Keratinocyte (primary cell): ENCODE results near the gene TMPRSS4. TPM values are rescaled to one million over a fixed set of nuclear protein-coding genes. Genes with fewer than 3 reads are reported as not detected.

Experiments used
- DNase-seq: peaks from one replicate; pipeline ENCODE4 v3.0.0-alpha.2; 2011; ENCODE audit warnings: low read depth, missing footprints, low spot score
- FAIRE-seq: peaks from 2 replicates; lab custom pipeline; 2011; peaks lifted over from hg19 to GRCh38; lab: Jason Lieb, UNC
- H2AFZ ChIP-seq: 2 replicates; pipeline ENCODE4 v1.6.0; 2012; ENCODE audit warnings: low read length, control low read depth, inconsistent platforms; ENCODE audit not compliant: control insufficient read depth
- H3K27ac ChIP-seq: 2 replicates; pipeline ENCODE4 v1.5.1; 2011; ENCODE audit warnings: low read length; ENCODE audit not compliant: control insufficient read depth, insufficient read depth
- H3K27me3 ChIP-seq: 3 replicates; pipeline ENCODE4 v1.6.0; 2011; ENCODE audit warnings: low read length; ENCODE audit not compliant: control insufficient read depth, insufficient read depth; ENCODE audit errors: extremely low read depth
- H3K36me3 ChIP-seq, 2 experiments: 2 replicates in 1 of 2; 3 replicates in 1 of 2; pipeline ENCODE4 v1.5.1; 2011; ENCODE audit warnings: low read length in 2 of 2, mild to moderate bottlenecking in 1 of 2; ENCODE audit not compliant: control insufficient read depth in 2 of 2, insufficient read depth in 2 of 2; ENCODE audit errors: extremely low read depth in 1 of 2
- H3K4me1 ChIP-seq: 3 replicates; pipeline ENCODE4 v1.5.1; 2011; ENCODE audit warnings: low read length; ENCODE audit not compliant: control insufficient read depth, insufficient read depth; ENCODE audit errors: extremely low read depth
- H3K4me2 ChIP-seq: 3 replicates; pipeline ENCODE4 v1.6.0; 2011; ENCODE audit warnings: low read depth, low read length; ENCODE audit not compliant: control insufficient read depth, insufficient read depth; ENCODE audit errors: extremely low read depth
- H3K4me3 ChIP-seq, 3 experiments: fragments of 200-600 bp in 1 of 3; sonication (generic) in 1 of 3; 2 replicates in 2 of 3; 3 replicates in 1 of 3; pipeline ENCODE4 v1.5.1; 2011 to 2016; ENCODE audit warnings: low read length in 3 of 3, mild to moderate bottlenecking in 3 of 3, control low read depth in 2 of 3, inconsistent platforms in 1 of 3, low read depth in 1 of 3, mixed read lengths in 1 of 3, mixed run types in 1 of 3, moderate library complexity in 1 of 3; ENCODE audit not compliant: control insufficient read depth in 2 of 3, insufficient read depth in 2 of 3; ENCODE audit errors: extremely low read depth in 1 of 3
- H3K79me2 ChIP-seq: 2 replicates; pipeline ENCODE4 v1.6.0; 2012; ENCODE audit warnings: low read length; ENCODE audit not compliant: control insufficient read depth, insufficient read depth
- H3K9ac ChIP-seq: 3 replicates; pipeline ENCODE4 v1.6.0; 2011; ENCODE audit warnings: low read length; ENCODE audit not compliant: control insufficient read depth, insufficient read depth; ENCODE audit errors: extremely low read depth
- H3K9me1 ChIP-seq: 3 replicates; pipeline ENCODE4 v1.6.0; 2011; ENCODE audit warnings: low read length; ENCODE audit not compliant: control insufficient read depth, insufficient read depth; ENCODE audit errors: extremely low read depth
- H3K9me3 ChIP-seq: 2 replicates; pipeline ENCODE4 v1.5.1; 2012; ENCODE audit warnings: low read depth, low read length; ENCODE audit not compliant: control insufficient read depth
- H4K20me1 ChIP-seq: 3 replicates; pipeline ENCODE4 v1.6.0; 2011; ENCODE audit warnings: low read length; ENCODE audit not compliant: control insufficient read depth, insufficient read depth; ENCODE audit errors: extremely low read depth
- EZH2 ChIP-seq: IDR thresholded peaks from one replicate; pipeline ENCODE4 v1.6.1; 2012; ENCODE audit warnings: inconsistent platforms, mild to moderate bottlenecking, low read length, moderate library complexity
- dilution Hi-C: fragments of 300-500 bp; cut with MboI; formaldehyde crosslinking; loops from one replicate; pipeline ENCODE4 v1.7.0; 2020; ENCODE audit warnings: low sequenced_read_pairs; ENCODE audit not compliant: extremely low pct_ligation_motif_present
- polyA plus RNA-seq, 5 experiments: library from polyadenylated mRNA; depleted of rRNA in 3 of 5; stranded (reverse) in 3 of 5; stranded (forward) in 1 of 5; unstranded in 1 of 5; fragments of >200 nt; gene quantifications; 1 replicate in 1 of 5; 2 replicates in 3 of 5; 3 replicates in 1 of 5; pipeline versions ENCODE4 v1.2.1 to v1.2.3, GENCODE V29; 2011 to 2012; ENCODE audit warnings: missing spikeins in 2 of 5, low read depth in 1 of 5, low replicate concordance in 1 of 5
- TF ChIP-seq, protein P1 (sequence below), 3 experiments: IDR thresholded peaks in 1 of 3; conservative IDR thresholded peaks in 1 of 3; optimal IDR thresholded peaks in 1 of 3; 2 replicates in 2 of 3; 3 replicates in 1 of 3; pipeline versions ENCODE3 to v1.5.1; 2011; ENCODE audit warnings: low read length in 3 of 3, mild to moderate bottlenecking in 3 of 3, moderate library complexity in 2 of 3, control low read depth in 1 of 3, inconsistent platforms in 1 of 3; ENCODE audit not compliant: insufficient read depth in 2 of 3; ENCODE audit errors: extremely low read depth in 1 of 3

TMPRSS4 gene
- polyA plus RNA-seq, 1 donor (not counting 4 experiments of a cell fraction or from before 2014, with no cell fraction given), result 1.2 TPM

DNA sequence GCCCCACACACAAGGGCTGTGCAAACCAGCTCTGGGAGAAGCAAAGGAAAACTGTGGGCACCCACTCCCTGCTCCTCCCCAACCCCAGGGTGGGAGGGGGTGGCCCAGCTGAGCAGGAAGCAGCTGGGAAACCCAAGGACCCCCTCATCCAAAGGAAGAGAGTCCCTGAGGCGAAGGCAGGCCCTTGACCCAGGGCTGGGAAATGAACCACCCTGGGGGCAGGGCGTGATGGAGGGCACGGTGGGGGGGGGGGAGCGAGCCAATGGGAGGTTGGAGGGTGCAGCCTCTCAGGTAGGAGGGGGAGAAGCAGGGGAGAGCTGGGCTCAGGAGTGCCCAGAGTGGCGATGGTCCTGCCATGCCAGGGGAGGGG lies 58.9 kb downstream of the TMPRSS4 start:
- H2AFZ ChIP-seq, result no peak overlapping the region
- no peaks in the 10 kb centered on the region for H3K9me1 ChIP-seq
- no peak for FAIRE-seq

DNA sequence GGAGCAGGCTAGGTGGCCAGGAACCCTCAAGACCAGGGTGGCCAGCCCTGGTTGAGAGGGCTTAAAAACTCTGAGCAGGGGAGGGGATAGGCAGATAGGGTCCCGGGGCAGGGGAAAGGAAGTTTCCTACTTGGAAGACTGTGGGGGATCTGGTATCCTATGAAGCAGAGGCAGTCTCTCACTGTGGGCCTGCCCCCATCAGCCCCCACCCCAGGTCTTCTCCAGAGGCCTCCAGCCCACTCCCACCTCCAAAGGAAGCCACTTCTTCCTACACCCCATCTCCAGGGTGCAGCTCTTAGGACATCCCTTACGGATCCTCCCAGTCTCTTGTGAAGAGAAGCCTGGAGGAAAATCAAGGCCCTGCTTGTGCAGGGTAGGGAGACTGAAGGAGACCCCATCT lies 59.5 kb downstream of the TMPRSS4 start:
- Histone ChIP-seq H4K20me1 (no peaks in the 10 kb centered on the region), H3K4me1 (peaks cover 13% of the 10 kb centered on the region), H3K4me2 (no peak overlapping the region), H3K9ac (no peak overlapping the region), H3K27me3 (peaks cover 4% of the 10 kb centered on the region), H3K4me3 (no peak overlapping the region), H3K36me3 (no peaks in the 10 kb centered on the region), H3K27ac (no peak overlapping the region), H3K79me2 (no peaks in the 10 kb centered on the region), H3K9me3 (no peaks in the 10 kb centered on the region), H2AFZ (no peak overlapping the region), H3K9me1 (no peaks in the 10 kb centered on the region)
- no peak for FAIRE-seq
- no peak for DNase-seq
- TF ChIP-seq, protein P1, sequence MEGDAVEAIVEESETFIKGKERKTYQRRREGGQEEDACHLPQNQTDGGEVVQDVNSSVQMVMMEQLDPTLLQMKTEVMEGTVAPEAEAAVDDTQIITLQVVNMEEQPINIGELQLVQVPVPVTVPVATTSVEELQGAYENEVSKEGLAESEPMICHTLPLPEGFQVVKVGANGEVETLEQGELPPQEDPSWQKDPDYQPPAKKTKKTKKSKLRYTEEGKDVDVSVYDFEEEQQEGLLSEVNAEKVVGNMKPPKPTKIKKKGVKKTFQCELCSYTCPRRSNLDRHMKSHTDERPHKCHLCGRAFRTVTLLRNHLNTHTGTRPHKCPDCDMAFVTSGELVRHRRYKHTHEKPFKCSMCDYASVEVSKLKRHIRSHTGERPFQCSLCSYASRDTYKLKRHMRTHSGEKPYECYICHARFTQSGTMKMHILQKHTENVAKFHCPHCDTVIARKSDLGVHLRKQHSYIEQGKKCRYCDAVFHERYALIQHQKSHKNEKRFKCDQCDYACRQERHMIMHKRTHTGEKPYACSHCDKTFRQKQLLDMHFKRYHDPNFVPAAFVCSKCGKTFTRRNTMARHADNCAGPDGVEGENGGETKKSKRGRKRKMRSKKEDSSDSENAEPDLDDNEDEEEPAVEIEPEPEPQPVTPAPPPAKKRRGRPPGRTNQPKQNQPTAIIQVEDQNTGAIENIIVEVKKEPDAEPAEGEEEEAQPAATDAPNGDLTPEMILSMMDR (optimal IDR thresholded peaks at IDR 0.05 in 1 of 3, IDR thresholded peaks at IDR 0.05 in 1 of 3, conservative IDR thresholded peaks at IDR 0.05 in 1 of 3; ENCODE audit: extremely low read depth in 1 of 3, insufficient read depth in 2 of 3, low read length in 3 of 3), result no peak
- no peak for TF ChIP-seq EZH2
- dilution Hi-C loops, result no loop called here

More for the DNA sequence above, 58.9 kb downstream of the TMPRSS4 start:
- Histone ChIP-seq H3K9me3 (no peaks in the 10 kb centered on the region), H4K20me1 (no peaks in the 10 kb centered on the region), H3K79me2 (no peaks in the 10 kb centered on the region), H3K4me2 (no peak overlapping the region), H3K36me3 (no peaks in the 10 kb centered on the region), H3K9ac (no peak overlapping the region), H3K4me3 (no peak overlapping the region), H3K27ac (no peak overlapping the region), H3K4me1 (peaks cover 13% of the 10 kb centered on the region), H3K27me3 (peaks cover 4% of the 10 kb centered on the region)
- no peak for TF ChIP-seq EZH2
- TF ChIP-seq, protein P1 (optimal IDR thresholded peaks at IDR 0.05 in 1 of 3, IDR thresholded peaks at IDR 0.05 in 1 of 3, conservative IDR thresholded peaks at IDR 0.05 in 1 of 3; ENCODE audit: extremely low read depth in 1 of 3, insufficient read depth in 2 of 3, low read length in 3 of 3), result no peak
- dilution Hi-C loops, result no loop called here
- DNase-seq, result no peak
